ENCODE measurements around the gene MEG3.

DNA sequence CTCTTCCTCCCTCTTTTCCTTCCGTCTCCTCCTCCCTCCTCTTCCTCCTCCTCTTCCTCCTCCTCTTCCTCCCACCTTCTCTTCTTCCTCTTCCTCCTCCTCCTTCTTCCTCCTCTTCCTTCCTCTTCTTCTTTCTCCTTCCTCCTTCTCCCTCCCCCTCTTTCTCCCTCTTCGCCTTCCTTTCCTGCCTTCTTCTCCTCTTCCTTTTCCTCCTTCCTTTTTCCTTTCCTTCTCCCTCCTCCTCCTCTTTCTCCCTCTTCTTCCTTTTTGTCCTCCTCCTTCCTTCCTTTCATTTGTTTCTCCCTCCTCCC, 36.0 kb downstream of the MEG3 start:
- TF ChIP-seq, protein P1, sequence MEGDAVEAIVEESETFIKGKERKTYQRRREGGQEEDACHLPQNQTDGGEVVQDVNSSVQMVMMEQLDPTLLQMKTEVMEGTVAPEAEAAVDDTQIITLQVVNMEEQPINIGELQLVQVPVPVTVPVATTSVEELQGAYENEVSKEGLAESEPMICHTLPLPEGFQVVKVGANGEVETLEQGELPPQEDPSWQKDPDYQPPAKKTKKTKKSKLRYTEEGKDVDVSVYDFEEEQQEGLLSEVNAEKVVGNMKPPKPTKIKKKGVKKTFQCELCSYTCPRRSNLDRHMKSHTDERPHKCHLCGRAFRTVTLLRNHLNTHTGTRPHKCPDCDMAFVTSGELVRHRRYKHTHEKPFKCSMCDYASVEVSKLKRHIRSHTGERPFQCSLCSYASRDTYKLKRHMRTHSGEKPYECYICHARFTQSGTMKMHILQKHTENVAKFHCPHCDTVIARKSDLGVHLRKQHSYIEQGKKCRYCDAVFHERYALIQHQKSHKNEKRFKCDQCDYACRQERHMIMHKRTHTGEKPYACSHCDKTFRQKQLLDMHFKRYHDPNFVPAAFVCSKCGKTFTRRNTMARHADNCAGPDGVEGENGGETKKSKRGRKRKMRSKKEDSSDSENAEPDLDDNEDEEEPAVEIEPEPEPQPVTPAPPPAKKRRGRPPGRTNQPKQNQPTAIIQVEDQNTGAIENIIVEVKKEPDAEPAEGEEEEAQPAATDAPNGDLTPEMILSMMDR (IDR thresholded peaks at IDR 0.05; ENCODE audit: insufficient read depth, low read length, poor library complexity, severe bottlenecking): no peak
- no peak for TF ChIP-seq EZH2phosphoT487 (conservative IDR thresholded peaks at IDR 0.05; ENCODE audit: low read length)
